Measurements from ENCODE around the gene WARS2.

The WARS2 gene

DNA sequence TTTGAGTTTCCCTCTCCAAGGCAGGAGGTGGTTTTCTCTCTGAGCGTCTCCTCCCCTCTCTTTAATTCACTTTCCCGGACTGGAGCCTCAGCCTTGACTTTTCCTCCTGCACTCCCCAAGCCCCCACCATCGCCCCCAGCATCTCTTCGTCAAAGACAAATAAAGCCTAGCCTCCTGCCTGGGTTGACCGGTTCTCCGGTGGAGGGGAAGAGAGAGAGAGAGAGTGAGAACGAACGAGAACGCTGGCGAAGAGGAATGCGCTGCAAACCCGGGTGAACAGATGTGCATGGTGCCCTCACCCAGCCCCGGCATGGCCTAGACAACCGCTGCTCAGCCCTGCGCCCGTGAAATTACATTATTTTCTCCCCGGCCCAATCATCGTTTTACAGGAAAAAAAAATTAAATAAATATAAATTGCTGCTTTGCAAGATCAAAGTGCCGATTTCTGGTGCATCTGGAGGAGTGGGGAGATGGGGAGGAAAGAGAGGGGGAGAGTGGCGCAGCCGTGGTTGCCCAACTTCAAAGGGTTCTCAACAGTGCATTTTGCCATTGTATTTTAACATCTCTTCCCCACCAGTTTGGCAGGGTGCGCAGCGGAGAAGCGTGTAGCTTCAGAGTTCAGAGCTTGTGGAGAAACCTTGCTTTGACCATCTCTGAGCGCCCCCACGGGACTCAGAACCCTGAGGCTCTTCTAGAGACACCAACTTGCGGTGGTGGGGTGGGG is 140.9 kb downstream of the WARS2 start:
- DNase-seq (ENCODE audit: low read depth in 2 of 2): no peak

DNA sequence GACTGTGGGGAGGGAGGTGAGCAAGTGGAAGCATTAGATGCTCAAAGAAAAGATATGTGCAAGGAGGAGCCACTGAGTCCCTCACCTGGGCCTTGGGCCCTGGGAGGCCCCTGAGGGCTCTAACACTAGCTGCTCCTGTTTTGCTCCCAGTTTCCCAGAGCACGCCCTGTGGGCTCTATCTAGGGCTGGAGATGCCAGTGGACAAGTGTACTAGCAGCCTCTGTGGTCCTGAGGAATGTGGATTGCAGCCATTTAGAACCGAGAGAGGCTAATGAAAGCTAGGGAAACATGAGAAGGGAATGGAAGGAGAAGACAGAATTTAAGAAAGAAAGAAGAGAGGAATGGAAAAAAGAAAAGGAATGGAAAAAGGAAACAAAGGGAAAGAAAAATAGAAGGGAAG is 142.3 kb downstream of the WARS2 start:
- DNase-seq (ENCODE audit: low read depth in 2 of 2): no peak

DNA sequence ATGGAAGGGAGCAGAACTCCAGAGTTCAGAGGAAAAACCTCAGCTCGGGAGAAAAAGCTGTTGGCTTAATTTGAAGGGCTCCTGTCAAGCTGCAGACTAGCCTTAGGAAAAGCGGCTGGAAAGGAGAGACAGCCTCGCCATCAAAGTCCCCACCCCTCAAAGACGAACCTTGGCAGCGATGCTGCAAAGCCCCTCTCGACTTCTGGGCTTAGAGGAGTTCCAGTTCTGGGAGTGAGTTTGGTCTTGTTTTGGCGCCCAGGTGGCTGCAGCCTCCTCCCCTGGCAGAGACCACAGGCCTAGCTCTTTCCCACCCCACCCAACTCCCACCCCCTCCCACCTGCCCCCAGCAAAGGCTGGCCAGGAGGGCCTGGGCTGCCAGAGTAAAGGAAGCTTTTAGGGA is 143.2 kb downstream of the WARS2 start:
- DNase-seq (ENCODE audit: low read depth in 2 of 2): no peak

DNA sequence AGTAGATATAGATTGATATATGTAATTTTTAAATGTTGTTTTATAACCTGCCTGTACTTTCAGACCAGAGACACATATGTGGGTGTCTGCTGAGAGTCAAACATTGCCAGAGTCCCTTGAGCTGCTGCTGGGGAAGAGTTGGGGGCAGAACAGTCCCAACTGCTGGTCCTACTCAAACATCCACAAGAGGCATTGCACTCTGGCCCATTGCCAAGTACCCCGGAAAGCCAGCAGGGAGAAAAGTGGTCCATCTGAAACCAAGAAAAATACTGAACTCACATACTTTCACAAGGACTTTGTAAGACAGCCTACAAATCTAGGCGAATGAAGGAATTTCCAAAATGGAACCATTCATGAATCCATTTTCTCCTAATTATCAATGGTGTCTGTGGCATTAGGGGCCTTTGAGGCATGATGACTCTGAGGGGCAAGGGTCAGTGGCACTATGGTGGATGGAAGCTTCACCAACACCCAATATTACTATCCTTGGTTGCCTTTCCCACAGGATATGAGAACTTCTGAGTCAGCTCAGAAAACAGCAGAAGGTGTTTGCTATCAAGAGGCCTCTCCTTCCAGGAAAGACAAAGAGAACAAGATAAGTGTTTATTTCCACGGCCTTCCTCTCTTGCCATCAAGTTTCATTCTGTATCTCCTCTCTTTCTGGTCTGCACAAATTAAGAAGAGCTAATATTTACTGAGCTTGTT is 145.0 kb downstream of the WARS2 start:
- DNase-seq (ENCODE audit: low read depth in 2 of 2): no peak

DNA sequence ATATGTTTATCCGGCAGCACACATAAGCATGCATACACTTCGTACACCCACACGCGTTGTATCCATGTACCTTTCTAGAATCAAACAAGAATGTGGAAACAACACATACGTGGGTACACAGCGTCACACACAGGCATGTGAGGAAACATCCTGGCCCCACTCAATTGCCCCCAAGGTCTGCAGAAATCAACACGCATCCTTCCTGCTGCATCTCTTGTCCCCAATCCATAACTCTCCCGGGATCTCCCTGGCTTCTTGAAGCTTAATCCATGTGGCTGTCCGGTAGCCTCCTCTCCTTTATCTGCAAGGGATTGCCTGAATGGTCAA is 146.8 kb downstream of the WARS2 start:
- no peak for DNase-seq (ENCODE audit: low read depth in 2 of 2)

DNA sequence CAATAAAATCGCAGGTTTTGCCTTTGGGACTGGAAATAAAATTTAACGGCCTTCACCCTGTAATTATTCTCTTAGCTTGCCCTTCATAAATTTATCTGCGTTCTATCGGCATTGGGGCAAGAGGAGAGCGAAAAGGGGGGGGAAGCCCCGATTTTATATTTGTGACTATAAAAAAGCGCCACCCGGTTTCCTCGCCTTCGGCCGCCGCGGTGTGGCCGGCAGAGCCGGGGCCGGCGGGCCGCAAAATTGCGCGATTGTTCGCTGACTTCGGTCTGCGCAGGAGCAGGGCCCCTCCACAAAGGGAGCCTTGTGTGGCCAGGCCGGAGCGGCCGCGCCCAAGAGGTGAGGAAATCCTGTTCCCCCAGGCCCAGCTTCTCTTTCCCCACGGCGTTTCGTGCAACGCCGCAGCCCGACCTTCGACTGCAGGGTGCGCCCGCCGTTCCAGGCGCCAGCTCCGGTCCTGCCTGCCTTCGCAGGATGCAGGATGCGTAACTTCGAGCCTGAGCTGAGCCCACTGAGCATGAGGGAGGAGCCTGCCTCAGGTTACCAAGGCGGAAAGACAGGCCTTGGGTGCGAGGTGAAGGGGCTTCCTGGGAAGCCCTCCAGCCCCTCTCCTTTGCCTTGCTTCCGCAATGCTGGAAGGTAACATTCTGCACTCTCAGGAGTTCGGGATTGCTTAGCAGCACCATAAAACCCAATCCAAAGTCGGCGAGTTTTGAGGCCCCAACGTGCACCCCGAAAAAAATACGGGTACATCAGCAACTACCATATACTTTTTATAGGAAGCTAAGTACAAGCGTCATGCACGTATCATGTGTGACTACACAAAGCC is 147.4 kb downstream of the WARS2 start:
- DNase-seq (ENCODE audit: low read depth in 2 of 2): no peak

DNA sequence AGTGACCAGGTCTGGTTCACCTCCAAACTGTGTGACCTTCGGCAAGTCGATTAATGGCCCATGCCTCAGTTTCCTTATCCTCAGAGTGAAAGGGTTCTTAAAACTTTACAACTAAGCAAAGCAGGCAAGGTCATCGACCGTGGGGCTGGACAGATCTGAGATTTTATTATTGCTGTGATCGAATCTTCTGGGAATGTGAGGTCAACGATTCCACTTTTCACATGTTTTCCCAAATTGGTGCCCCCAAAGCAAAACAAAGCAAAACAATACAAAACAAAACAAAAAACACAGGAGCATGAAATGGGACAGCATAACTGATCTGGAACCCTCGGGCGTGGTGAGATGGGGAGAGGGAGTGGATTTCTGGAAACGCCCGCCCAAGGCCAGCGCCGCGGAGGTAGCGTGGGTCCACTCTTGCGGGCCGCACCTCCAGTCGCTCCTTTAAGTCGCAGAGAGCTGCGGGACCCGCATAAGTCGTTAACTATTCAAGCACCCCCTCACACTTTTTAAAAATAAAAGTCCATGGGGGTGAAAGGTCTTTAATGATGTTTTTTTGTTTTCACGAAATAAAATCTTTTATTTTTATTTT is 148.1 kb downstream of the WARS2 start:
- no peak for DNase-seq (ENCODE audit: low read depth in 2 of 2)

DNA sequence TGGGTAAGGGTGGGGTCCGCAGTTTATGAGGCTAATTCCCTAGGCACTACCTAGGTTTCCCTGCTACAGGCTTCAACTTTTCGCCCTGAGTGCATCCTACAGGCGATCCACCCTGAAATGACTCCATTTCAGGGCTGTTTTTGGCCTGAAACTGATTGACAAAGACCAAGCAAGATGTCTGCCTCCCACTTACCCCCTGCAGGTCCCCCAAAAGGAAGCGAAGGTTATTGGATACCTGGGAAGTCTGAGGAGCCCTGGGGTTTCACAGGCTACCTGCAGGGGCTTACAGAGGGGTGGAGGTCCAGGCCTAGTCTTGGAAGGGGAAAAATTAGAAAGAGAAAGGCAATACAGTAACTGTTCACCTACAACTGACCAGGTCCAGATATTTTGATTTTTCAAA is 149.0 kb downstream of the WARS2 start:
- DNase-seq (ENCODE audit: low read depth in 2 of 2): no peak

DNA sequence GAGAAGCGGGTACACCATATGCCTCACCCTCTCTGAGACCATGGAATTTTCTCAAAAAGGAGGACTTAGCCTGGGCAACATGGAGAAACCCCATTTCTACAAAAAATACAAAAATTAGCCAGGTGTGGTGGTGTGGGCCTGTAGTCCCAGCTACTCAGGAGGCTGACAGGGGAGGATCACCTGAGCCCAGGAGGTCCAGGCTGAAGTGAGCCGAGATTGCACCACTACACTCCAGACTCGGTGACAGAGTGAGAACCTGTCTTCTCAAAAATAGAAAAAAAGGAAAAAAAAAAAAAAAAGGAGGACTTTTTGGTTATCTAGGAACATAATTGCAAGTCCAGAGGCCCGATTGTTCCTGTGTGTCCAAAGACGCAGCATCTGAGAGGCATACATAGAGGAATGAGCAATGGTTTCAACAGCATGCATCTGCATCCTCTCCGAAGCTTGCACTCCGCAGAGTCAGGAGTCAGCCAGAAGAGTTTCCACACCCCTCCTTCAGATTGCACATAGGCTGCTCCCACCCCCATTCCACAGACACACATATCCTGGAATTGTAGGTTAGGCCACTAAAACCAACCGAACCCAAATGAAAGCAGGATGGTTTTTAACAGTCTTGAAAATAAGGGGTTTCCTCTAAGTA is 149.8 kb downstream of the WARS2 start:
- no peak for DNase-seq (ENCODE audit: low read depth in 2 of 2)

DNA sequence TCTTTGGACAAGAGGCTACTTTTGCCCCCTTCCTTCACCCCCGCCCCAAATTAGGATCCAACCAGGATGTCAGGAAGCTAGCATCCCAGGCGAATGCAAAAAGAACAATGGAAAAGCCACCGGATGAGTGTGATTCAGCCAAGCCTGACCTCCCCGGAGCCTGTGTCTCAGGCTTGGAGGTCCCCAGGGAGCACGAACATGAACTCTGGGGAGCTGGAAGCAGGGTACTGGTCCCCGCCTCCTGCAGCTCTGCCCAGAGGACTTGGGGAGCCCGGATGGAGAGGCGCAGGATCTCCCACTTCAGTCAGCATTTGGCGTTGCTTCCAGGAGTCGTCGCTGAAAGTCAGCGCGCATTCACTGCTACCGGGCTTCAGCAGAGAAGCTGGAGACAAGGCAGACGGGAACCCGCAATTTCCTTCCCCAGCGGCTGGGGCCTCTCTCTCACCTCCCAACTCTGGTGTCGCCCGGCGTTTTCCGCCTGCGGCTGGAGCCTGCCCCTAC is 150.5 kb downstream of the WARS2 start:
- no peak for DNase-seq (ENCODE audit: low read depth in 2 of 2)

DNA sequence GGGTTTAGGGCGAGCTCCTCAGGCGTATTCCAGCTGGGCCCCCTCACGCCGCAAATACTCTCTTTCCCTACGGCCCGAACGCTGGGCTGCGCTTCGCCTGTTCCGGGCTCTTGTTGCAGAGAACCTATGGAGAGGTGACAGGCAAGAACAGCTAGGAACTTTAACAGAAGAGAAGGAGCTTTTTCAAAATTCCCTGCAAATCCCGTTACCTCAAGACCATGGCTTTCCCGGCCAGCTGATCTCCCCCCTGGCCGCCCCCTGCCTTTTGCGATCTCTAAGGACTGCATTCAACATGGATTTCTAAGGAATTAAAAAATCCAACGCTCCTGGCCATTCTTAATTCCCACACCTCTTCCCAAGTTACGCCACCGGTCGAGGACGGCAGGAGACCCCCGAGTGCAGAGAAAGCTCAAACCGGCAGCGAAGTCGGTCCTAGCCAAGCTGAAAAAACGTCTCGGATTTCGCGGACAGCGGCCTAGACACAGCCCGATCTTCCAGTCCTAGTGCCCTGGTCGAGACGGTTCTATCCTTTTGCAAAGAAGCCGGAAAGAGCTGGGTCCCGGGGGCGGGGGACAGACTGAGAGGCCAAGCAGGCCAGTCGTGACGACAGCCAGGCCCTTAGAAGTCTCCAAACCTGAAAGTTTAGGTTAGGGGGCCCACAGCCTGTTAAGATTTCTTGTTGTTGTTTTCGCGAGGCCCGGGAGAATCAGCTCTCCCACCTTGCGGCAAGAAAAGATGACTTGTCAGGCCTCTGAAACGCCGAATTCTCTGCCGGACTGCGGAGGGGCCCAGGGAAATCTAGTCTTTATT is 151.2 kb downstream of the WARS2 start:
- DNase-seq (ENCODE audit: low read depth in 2 of 2): no peak

DNA sequence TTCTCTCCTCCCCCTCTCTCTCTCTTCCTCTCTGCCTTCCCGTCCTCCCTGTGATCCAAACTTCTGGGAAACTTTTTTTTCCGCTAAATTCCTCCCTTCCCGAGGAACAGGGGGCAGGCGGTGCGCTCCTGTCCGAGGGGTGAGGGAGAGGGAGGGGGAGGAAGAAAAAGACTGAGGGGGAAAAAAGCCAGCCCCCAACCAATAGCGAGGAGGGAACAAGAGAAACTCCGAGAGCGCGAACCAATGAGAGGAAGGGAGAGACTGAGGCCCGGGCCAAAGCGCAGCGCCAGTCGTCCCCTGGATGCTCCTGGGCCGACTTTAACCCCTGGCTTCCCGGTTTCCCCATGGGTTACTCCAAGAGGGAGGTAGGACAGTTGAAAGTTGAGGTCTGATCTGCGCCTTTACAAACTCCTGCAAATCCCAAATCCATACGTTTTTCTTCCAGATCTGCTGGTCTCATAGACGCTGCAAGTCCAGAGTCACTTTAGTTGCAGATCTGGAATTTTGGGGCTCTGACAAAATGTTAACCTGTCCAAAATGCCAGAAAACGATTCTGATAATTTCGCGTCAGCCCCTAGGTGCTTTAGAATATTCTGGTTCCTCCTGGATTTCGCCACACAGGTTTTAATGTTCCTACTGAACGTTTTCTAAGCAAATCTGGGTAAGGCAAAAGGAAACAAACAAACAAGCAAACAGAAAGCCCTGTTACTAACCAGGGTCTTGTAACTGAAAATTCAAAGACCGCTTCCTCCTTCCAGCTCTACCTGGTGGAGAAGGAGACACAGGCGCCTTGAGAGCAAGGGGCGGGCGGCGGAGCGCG is 152.1 kb downstream of the WARS2 start, which contains the start of gene TBX15:
TBX15 (minus strand) TSS at position 158 of the 820 bp plus-strand sequence. CDS start 548 bp downstream, outside the sequence.
- DNase-seq (ENCODE audit: low read depth in 2 of 2): no peak

DNA sequence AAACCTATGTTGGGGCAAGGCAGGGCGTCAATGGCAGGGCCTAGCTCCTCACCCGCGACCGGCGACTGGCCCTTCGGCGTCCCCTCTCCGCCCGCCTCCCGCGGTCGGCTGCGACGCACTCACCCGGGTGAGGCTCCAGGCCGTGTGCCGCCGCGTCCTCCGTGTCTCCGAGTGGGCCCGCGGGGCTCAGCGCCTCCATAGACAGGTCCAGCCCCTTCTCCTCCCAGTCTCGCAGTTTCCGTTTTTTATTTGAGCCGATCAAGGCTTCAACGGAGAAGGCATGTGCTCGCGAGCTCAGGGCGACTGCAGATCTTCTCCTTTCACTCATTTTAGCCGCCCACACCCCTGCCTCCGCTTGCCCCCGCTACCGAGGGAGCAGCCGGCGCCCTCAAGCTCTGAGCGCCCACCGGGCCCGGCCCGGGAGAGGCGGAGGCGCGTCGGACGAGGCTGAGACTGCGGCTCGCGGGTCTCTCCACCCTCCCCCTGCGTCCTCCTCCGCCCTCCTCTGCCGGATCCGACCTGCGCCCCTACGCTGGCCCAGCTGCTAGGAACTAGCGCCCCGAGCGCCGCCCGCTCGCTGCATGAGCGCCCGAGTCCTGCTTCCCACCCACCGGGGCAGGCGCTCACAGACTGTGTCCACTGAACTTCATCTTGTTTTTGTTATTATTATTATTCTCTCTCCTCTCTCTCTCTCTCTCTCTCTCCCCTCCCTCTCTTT is 152.8 kb downstream of the WARS2 start:
- DNase-seq (ENCODE audit: low read depth in 2 of 2): no peak

DNA sequence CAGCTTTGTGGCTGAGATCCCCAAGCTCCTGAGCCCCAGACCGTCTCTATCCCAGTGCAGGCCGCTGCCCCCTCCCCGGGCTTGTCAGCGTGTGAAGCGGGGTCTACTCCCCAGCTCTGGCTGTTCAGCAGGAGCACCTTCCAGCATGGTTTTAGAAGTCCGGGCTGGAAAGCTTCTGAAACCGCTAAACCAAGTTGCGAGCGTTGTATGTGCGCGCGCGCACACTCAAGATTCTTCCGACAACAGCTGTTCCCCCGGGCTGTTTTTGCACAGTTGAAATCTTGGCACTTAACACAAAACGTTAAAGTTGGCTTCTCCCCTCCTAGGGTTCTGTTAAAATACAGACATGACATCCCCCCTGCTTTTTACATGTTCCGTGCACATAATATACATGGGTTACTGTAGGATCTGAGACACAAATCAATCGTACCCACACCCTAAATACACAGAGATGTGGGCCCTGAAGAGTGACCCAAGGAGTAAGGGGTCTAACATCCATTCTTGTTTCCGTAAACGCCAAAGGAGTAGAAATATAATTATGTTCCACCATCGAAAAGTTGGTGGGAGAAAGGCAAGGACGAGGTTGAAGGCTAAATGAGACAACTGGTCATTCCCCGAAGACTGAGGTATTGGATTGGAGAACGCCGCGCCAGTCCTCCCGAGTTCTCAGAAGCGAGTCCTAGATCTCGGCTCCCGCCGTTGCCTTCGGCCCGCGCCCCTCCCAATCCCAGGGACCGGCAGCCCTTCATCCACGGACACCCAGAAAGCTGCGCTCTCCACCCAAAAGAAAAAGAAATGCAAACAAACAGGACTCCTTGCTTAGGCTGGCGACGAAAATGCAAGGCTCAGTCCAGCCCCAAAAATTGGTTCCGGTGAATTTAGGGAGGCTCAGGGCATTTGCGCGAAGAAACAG is 153.6 kb downstream of the WARS2 start:
- DNase-seq (ENCODE audit: low read depth in 2 of 2): no peak

DNA sequence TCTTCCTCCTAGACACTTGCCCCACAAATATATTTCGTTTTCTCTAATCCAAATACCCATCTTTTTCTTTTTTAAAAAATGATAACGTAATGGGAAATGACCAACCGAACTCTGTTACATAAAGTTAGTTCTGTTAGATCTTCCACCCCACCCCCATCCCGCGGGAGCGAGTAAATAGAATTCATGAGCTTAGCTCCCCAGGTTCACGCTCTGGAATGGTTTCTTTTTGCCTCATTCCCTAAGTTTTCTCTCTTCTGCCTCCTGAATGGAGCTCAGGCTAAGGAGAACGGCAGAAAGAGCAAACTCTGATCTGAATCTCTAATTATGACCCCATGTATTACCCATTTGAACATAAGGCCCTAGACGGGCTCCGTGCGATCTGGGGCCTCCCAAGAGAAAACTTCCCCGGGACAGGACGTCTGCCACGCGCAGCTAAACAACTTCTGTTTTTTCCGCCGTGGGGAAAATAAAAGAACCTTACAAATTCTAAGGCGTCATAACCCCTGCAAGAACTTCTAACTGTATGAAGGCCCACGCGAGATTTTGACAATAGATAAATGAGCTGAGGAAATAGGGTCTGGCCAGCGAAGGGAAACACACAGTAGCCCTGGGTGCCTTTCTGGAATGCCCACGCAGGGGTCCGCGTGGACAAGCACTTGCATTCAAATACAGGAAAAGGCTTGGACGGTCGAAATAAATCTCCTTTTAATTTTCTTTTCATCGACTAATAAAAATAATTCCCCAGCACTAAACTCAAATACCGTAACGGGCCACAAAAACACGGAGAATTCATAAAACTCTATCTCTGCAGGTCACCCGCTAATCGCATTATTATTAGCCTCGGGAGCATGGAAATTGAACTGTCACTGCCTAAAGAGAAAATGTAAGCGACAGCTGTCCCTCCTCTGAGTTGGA is 154.6 kb downstream of the WARS2 start:
- DNase-seq (ENCODE audit: low read depth in 2 of 2): no peak

DNA sequence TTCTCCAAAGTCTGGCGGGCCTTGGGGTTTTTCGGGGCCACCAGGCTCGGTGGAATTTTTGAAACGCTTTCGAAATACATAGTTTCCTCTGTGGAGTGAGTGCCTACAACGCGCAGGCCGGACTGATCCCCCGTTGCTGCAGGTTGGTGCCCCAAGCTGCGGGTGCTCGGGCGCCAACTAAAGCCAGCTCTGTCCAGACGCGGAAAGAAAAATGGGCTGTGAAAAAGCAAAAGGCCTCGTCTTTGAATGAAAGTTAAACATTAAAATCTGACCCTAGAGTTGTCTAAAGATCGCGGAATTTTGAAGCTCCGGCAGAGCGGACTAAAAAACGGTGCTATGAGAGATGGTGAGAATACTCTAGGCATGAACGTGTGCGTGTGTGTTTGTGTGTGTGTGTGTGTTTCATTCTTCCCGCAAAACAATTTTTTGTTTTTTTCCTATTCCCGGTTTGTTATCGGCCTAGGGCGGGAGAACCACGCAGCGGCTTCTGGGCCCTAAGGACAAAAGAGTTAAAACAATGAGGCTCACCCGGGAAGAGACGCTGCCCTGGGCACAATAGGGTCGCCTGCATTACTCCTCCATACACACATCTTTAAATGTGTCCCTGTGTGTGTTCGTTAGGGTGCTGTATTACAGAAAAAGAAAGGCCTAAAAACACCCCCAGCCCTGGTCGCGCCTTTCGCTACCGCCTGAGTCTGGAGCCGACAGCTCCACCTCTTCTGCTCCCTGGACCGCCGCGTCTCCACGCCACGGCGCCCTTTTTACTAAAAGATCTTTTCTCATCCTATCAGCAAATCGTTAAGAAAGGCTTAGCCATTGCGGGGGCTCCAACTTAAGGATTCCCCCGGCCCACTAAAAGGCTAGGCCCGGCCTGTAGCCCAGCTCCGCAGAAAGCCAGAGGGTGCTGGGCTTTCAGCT is 155.5 kb downstream of the WARS2 start:
- no peak for DNase-seq (ENCODE audit: low read depth in 2 of 2)

All from stimulated activated CD4-positive, alpha-beta T cell treated with anti-CD3 and anti-CD28 coated beads, Interleukin-1b, Interleukin-23, amount 100 ng/mL, for 1 hour (primary cell).